ENCODE data around the gene MAP1LC3B2. TPM values are rescaled to one million over a fixed set of nuclear protein-coding genes. Genes with fewer than 3 reads are reported as not detected.

Gene MAP1LC3B2
- total RNA-seq, 2 donors from 2014 or later, result 0.90 to 0.97 TPM

- Mint-ChIP-seq H3K36me3 (ENCODE audit: low read depth) (no peaks in the 10 kb centered on the region), H3K4me1 (peaks cover 8% of the 10 kb centered on the region), H3K27me3 (no peaks in the 10 kb centered on the region), H3K4me3 (no peak overlapping the region), H3K27ac (no peak overlapping the region), H3K9me3 (no peaks in the 10 kb centered on the region)
- ATAC-seq (replicated peaks), result no peak
These were observed 16.7 kb upstream of the MAP1LC3B2 start for GRCh38 chr12:116542345-116542956.

GRCh38 chr12:116544656-116545055 lies 14.5 kb upstream of the MAP1LC3B2 start:
- H3K36me3 Mint-ChIP-seq (ENCODE audit: low read depth), result no peaks in the 10 kb centered on the region
- no peaks in the 10 kb centered on the region for H3K4me1 Mint-ChIP-seq
- no peaks in the 10 kb centered on the region for H3K27me3 Mint-ChIP-seq
- ATAC-seq (replicated peaks), result no peak
- no peak overlapping the region for H3K27ac Mint-ChIP-seq
- H3K4me3 Mint-ChIP-seq, result no peak overlapping the region
- H3K9me3 Mint-ChIP-seq, result no peaks in the 10 kb centered on the region

DNA sequence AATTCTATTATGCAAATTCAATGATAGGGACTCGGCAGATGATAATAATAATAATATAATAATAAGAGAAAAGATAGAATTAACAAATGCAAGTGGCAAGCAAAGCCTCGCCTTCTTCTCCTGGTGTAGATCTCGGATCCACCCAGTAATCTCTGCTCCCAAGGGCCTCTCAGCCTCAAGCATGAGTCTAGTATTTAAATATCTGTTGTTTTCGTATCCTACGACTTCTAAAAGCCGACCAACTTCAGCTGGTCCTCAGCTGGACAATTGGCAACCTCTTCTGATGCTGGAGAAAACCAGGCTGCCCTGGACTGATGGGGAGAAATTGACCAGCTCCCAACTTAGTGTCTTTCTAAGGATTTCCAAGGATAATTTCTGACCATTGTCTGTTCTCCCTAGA lies 14.0 kb upstream of the MAP1LC3B2 start:
- no peaks in the 10 kb centered on the region for H3K4me1 Mint-ChIP-seq
- no peak overlapping the region for H3K4me3 Mint-ChIP-seq
- H3K27ac Mint-ChIP-seq, result no peak overlapping the region
- no peaks in the 10 kb centered on the region for H3K36me3 Mint-ChIP-seq (ENCODE audit: low read depth)
- ATAC-seq (replicated peaks), result no peak
- no peaks in the 10 kb centered on the region for H3K9me3 Mint-ChIP-seq
- H3K27me3 Mint-ChIP-seq, result no peaks in the 10 kb centered on the region

- Mint-ChIP-seq H3K27me3 (no peaks in the 10 kb centered on the region), H3K4me1 (no peaks in the 10 kb centered on the region), H3K27ac (no peak overlapping the region), H3K9me3 (no peaks in the 10 kb centered on the region), H3K4me3 (no peak overlapping the region), H3K36me3 (ENCODE audit: low read depth) (no peaks in the 10 kb centered on the region)
- ATAC-seq (replicated peaks), result no peak
These were observed 13.2 kb upstream of the MAP1LC3B2 start for GRCh38 chr12:116545936-116546335.

- no peak for ATAC-seq (replicated peaks)
- no peaks in the 10 kb centered on the region for H3K36me3 Mint-ChIP-seq (ENCODE audit: low read depth)
- H3K27me3 Mint-ChIP-seq, result no peaks in the 10 kb centered on the region
- no peaks in the 10 kb centered on the region for H3K9me3 Mint-ChIP-seq
- H3K4me3 Mint-ChIP-seq, result no peak overlapping the region
- no peaks in the 10 kb centered on the region for H3K4me1 Mint-ChIP-seq
- no peak overlapping the region for H3K27ac Mint-ChIP-seq
These were observed 11.2 kb upstream of the MAP1LC3B2 start for GRCh38 chr12:116547955-116548501.

GRCh38 chr12:116549993-116550392 lies 9.2 kb upstream of the MAP1LC3B2 start:
- H3K27me3 Mint-ChIP-seq, result no peaks in the 10 kb centered on the region
- H3K9me3 Mint-ChIP-seq, result no peaks in the 10 kb centered on the region
- H3K36me3 Mint-ChIP-seq (ENCODE audit: low read depth), result no peaks in the 10 kb centered on the region
- no peaks in the 10 kb centered on the region for H3K4me1 Mint-ChIP-seq
- no peak overlapping the region for H3K27ac Mint-ChIP-seq
- no peak for ATAC-seq (replicated peaks)
- no peak overlapping the region for H3K4me3 Mint-ChIP-seq

- no peak overlapping the region for H3K4me3 Mint-ChIP-seq
- H3K27me3 Mint-ChIP-seq, result no peaks in the 10 kb centered on the region
- no peak for ATAC-seq (replicated peaks)
- H3K27ac Mint-ChIP-seq, result no peak overlapping the region
- H3K4me1 Mint-ChIP-seq, result no peaks in the 10 kb centered on the region
- H3K9me3 Mint-ChIP-seq, result no peaks in the 10 kb centered on the region
- no peaks in the 10 kb centered on the region for H3K36me3 Mint-ChIP-seq (ENCODE audit: low read depth)
These were observed 8.0 kb upstream of the MAP1LC3B2 start for GRCh38 chr12:116551151-116551550.

- Mint-ChIP-seq H3K36me3 (ENCODE audit: low read depth) (no peaks in the 10 kb centered on the region), H3K9me3 (no peaks in the 10 kb centered on the region), H3K4me1 (no peaks in the 10 kb centered on the region), H3K4me3 (no peak overlapping the region), H3K27ac (no peak overlapping the region), H3K27me3 (no peaks in the 10 kb centered on the region)
- ATAC-seq (replicated peaks), result no peak
These were observed 7.6 kb upstream of the MAP1LC3B2 start for GRCh38 chr12:116551619-116551951.

DNA sequence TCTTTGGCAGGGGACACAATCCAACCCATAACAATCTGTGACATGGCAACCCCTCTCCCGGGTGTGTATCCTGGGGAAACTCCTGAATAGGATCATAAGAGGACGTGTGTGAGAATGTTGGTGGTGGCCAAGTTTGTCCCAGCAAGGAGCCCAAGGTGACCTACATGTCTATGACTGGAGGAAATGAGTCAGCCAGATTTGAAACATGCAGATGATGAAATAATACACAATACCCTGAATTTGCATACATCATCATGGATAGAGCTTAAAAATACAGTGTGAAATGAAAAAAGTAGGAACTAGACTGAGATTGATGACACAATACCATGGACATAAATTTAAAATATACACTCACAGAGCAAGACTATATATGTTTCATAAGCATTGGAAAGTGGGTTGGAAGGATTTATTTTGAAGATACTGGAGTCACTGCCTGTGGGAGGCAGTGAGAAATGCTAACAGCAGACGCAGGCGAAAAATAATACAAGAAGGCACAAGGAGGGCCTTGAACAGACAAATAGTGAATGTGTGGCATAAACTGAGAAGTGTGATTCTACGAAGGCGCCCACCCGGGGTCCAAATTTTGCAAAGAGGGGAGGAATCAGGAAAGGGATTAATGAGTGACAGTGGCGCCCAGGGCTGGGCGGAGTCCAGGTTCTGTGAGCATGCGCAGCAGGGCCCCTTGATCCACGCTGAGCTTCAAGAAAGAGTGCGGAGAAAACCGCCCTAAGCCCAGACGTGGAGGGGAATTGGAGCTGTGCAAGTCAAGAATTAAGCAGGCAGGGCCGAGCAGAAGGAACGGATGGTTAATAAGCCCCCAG lies 7.0 kb upstream of the MAP1LC3B2 start:
- no peak overlapping the region for H3K27ac Mint-ChIP-seq
- peaks cover 3% of the 10 kb centered on the region for H3K9me3 Mint-ChIP-seq
- no peak overlapping the region for H3K4me3 Mint-ChIP-seq
- H3K27me3 Mint-ChIP-seq, result no peaks in the 10 kb centered on the region
- peak; percentile 56 for ATAC-seq (replicated peaks)
- H3K36me3 Mint-ChIP-seq (ENCODE audit: low read depth), result no peaks in the 10 kb centered on the region
- peaks cover 5% of the 10 kb centered on the region for H3K4me1 Mint-ChIP-seq

GRCh38 chr12:116552773-116553373 lies 6.3 kb upstream of the MAP1LC3B2 start:
- Mint-ChIP-seq H3K27me3 (no peaks in the 10 kb centered on the region), H3K36me3 (ENCODE audit: low read depth) (no peaks in the 10 kb centered on the region), H3K4me3 (no peak overlapping the region), H3K4me1 (peaks cover 6% of the 10 kb centered on the region), H3K27ac (no peak overlapping the region), H3K9me3 (peaks cover 3% of the 10 kb centered on the region)
- no peak for ATAC-seq (replicated peaks)

- ATAC-seq (replicated peaks), result no peak
- peaks cover 20% of the 10 kb centered on the region for H3K4me1 Mint-ChIP-seq
- peaks cover 3% of the 10 kb centered on the region for H3K9me3 Mint-ChIP-seq
These were observed 2.7 kb upstream of the MAP1LC3B2 start for GRCh38 chr12:116556356-116556952.

DNA sequence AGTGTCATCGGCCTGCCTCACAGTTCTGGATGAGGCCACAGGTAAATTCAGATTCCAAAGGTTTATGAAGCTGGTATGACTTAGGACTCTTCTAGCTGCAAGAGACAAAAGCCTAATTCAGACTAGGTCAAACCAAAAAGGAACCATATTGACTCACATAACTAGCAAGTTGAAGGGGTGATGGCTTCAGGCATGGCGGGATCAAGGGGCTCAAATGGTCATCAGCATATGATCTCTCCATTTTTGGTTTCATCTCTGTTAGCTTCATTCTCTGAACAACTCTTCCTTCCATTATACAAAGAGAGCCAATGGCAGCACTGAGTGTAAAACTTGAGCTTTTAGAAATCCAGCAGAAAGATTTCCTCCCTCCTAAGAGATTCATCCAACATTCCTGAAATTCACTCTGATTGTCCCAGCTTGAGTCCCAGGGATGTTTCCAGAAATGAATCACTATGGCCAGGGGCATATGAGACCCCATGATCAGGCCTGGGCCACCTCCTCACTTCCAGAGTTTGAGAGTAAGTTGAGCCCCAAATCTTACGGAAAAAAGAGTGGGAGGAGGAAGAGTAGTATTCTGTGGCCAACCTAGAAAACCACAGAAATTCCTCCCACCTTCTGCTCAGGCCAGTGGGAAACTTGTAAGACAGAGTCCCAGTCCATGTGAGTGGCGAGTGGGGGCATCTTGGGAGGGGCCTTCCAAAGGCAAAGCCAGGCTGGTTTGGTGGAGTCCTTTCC lies 2.0 kb upstream of the MAP1LC3B2 start:
- Mint-ChIP-seq H3K9me3 (peaks cover 3% of the 10 kb centered on the region), H3K36me3 (ENCODE audit: low read depth) (no peaks in the 10 kb centered on the region), H3K27me3 (no peaks in the 10 kb centered on the region), H3K4me1 (peaks cover 20% of the 10 kb centered on the region), H3K4me3 (no peak overlapping the region), H3K27ac (no peak overlapping the region)
- no peak for ATAC-seq (replicated peaks)

More at GRCh38 chr12:116556356-116556952, 2.7 kb upstream of the MAP1LC3B2 start:
- Mint-ChIP-seq H3K27me3 (no peaks in the 10 kb centered on the region), H3K27ac (no peak overlapping the region), H3K4me3 (no peak overlapping the region), H3K36me3 (ENCODE audit: low read depth) (no peaks in the 10 kb centered on the region)

DNA sequence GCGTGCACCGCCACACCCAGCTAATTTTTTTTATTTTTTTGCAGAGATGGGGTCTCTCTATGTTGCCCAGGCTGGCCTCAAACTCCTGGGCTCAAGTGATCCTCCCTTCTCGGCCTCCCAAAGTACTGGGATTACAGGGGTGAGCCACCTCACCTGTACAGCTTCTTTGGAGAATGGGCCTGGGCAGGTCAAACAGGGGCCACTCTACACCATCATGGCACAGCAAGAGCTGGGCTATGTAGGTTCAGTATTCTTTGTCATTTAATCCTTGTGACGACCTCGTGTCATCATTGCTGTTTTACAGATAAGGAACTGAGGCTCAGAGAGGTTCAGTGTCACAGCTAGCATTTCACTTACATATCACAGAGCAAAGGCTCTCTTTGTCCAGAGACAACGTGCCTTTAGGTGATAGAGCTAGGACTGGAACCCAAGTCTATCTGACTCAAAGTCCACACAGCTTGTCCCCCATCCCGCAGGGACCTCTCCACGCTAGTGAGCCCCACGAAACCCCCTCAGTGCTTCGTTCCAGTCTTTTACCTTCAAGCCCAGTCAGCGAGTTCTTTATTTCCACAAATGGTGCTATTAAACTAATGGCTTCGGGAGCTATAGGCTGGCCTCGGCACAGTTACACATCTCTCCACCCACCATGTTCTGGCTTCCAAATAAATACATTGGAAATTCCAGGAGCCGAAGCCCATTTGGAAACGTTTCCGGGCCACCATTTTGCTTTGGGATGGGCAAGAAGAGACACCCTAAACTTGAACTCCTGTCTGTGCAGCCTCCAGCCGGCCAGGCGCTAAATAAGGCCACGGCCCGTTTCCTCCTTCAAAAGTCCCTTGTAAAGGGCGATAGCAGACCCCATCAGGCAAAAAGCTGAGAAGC lies 660 bp upstream of the MAP1LC3B2 start:
- no peak for ATAC-seq (replicated peaks)
- peaks cover 20% of the 10 kb centered on the region for H3K4me1 Mint-ChIP-seq

More for the DNA sequence above, 660 bp upstream of the MAP1LC3B2 start:
- Mint-ChIP-seq H3K4me3 (peak overlapping the region; percentile 78), H3K27ac (peak overlapping the region; percentile 72), H3K9me3 (peaks cover 5% of the 10 kb centered on the region), H3K36me3 (ENCODE audit: low read depth) (no peaks in the 10 kb centered on the region), H3K27me3 (no peaks in the 10 kb centered on the region)

Data from activated T-helper 17 cell treated with anti-CD3 and anti-CD28 coated beads, Interleukin-2, amount 50 U/mL, for 72 hours (primary cell).